GM19455 (cell line): ENCODE results near the gene MT1X.

Experiments used
- ATAC-seq: cut with Tn5 transposase; IDR thresholded peaks from one replicate; pipeline ENCODE4 v1.9.1; 2021; ENCODE audit not compliant: unreplicated experiment

The MT1X gene

DNA sequence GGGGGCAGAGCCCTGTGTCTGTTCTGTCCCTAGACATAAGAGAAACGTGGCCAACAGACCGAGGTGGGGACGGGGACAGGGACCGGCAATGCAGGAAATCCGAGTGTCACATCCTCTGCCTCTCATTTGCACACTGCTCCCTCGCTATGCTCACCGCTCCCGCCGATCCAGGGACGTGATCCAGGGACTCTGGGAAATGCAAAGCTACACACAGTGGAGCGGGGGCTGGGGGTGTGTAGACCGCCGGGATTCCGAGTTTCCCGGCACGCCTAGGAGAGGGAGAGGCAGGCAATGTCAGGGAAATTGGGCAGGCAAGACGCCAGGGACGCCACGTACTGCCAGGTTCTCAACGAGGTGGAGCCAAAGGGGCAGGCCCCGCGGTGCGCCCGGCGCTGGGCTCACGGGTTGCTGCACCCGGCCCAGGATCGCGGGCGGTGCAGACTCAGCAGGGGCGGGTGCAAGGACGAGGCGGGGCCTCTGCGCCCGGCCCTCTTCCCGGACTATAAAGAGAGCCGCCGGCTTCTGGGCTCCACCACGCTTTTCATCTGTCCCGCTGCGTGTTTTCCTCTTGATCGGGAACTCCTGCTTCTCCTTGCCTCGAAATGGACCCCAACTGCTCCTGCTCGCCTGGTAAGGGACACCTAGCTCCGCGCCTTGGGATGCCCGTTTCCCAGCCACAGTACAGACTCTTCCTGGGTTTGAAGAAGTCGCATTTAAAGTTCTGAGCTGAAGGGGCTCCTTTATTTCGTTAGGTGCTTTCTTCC is at the start of gene MT1X:
TSS of gene MT1X (plus strand) at position 532 of the 764 bp plus-strand sequence. CDS start at position 603, 71 bp downstream.
- ATAC-seq = peak; percentile 98

DNA sequence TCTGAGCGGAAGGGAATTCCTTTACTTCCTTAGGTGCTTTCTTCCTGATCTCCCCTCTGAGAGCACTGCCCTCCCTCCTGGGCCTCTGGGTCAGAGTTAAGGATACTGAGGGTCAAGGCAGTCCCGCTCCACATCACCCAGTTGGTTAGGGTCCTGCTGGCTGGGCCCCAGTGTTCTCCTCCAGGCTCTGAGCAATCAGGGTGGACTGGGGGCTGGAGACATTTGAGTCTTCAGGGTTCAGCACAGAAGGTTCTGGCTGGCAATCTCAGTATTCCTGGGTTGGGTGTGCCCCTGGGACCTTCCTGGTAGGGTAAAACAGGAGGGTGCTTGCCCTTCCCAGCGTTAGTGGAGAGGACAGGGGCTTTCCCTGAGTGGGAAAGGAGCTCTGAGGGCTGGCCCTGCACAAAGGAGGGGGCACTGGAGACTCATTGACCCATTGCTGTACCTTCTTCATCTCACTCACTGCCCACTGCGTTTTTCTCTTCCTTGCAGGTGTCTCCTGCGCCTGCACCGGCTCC is 49.4 kb upstream of the MT1X start:
- no peak for ATAC-seq

DNA sequence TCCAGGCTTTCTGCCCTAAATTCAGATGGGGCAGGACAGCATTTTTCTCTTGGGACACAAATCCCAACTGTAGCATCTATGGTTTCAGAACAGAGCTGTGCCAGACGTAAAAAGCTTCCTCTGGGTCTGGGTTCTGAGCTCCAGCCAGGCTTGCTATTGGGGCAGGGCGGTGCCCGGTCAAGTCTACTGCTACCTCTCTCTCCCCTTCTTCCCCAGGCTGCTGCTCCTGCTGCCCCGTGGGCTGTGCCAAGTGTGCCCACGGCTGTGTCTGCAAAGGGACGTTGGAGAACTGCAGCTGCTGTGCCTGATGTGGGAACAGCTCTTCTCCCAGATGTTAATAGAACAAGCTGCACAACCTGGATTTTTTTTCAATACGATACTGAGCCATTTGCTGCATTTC is 48.7 kb upstream of the MT1X start:
- ATAC-seq = no peak

DNA sequence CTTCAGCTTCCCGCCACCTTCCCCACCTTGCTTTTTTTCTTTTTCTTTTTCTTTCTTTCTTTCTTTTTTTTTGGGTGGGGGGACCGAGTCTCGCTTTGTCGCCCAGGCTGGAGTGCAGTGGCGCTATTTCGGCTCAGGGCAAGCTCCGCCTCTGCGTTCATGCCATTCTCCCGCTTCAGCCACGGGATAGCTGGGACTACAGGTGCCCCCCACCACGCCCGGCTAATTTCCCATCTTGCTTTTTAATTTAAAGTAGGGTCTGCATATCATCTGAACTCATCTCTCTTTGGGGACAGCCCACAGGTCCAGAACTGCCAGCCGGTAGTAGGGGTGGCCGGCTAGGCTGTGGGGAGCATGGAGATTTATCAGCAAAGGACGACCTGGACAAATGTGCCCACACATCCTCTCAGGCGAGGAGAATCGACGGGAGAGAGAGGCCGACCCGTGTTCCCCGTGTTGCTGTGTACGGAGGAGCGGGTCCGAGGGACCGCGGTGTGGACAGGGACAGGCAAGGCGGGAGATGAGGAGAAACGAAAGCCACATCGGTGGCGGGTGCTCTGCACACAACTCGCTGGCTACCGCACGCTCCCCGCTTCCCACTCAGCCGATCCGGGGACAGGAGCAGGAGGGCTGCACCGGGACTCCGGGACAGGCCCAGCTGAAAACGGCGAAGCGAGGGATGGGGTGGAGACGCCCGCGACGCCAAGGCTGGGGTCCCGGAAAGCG is 47.4 kb upstream of the MT1X start:
- no peak for ATAC-seq

DNA sequence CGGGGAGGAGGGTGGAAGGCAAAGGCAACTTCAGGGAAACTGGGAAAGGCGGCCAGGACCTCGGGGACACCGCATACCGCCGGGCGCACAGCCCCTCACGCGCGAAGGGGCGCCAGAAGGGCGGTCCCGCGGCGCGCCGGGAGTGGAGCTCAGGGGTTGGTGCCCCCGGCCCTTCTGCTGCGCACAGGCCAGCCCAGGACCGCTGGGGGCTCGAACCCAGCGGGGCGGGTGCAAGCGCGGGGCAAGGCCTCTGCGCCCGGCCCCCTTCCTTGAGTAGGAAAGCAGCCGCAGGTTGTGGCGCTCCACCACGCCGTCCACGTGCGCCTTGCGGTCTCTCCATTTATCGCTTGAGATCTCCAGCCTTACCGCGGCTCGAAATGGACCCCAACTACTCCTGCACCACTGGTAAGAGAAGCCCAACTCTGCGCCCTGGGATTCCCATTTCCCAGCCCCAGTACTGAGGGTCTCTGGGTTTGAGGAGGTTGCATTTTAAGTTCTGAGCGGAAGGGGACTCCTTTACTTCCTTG is 46.8 kb upstream of the MT1X start:
- ATAC-seq = no peak

DNA sequence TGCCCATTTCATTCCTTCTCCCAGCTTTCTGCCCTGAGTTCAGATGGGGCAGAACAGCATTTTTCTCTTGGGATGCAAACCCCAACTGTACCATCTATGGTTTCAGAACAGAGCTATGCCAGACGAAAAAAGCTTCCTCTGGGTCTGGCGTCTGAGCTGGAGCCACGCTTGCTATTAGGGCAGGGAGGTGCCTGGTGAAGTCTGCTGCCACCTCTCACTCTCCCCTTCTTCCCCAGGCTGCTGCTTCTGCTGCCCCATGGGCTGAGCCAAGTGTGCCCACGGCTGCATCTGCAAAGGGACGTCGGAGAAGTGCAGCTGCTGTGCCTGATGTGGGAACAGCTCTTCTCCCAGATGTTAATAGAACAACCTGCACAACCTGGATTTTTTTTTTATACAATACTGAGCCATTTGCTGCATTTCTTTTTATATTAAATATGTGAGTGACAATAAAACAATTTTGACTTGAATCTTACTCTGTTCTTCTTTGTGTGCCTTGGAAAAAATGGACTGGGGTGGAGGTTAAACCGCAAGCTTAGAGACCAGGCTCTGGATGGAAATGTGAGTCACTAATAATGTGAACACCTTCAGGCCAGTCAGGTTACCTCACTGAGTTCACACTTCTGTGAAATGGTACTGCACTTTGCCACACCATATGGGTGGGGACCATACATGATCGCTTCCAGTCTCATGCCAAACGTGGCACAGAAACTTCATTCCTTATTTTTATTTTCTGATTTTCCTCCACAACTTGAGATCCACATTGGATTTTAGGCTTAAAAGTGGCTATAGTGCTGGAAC is 45.5 kb upstream of the MT1X start:
- ATAC-seq = no peak

DNA sequence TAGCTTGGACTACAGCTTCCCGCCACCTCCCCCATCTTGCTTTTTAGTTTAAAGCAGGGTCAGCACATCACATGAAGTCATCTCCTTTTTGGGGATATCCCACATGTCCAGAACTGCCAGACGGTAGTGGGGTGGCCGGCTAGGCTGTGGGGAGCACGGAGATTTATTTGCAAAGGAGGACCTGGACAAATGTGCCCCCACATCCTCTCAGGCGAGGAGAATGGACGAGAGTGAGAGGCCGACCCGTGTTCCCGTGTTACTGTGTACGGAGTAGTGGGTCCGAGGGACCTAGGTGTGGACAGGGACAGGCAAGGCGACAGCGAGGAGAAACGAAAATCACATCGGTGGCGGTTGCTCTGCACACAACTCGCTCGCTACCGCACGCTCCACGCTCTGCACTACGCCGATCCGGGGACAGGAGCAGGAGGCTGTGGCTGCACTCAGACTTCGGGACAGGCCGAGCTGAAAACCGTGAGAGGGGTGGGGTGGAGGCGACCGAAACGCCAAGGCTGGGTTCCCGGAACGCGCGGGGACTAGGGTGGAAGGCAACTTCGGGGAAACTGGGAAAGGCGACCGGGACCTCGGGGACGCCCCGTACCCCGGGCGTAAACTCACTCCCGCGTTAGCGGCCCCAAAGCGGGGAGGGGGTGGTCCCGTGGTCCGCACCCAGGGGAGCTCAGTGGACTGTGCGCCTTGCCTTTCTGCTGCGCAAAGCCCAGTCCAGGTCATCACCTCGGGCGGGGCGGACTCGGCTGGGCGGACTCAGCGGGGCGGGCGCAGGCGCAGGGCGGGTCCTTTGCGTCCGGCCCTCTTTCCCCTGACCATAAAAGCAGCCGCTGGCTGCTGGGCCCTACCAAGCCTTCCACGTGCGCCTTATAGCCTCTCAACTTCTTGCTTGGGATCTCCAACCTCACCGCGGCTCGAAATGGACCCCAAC is 44.2 kb upstream of the MT1X start, which contains the start of gene MT1A:
TSS of gene MT1A (plus strand) at position 853 of the 937 bp plus-strand sequence. CDS start at position 926, 73 bp downstream.
- no peak for ATAC-seq

DNA sequence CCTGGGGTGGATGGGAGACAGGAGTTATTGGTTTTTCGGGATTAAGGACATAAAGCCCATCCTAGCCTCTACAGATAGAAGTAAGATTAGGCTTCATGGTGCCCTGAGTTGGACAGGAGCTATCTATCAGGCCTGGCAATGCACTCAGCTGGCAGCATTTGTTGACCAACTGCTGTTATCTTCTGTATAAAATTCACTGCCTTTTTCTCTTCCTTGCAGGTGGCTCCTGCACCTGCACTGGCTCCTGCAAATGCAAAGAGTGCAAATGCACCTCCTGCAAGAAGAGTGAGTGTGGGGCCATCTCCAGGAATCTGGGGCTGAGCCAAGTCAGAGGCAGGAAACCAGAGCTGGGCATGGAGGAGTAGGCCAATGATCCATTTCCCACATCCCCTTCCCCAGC is 43.2 kb upstream of the MT1X start:
- no peak for ATAC-seq

DNA sequence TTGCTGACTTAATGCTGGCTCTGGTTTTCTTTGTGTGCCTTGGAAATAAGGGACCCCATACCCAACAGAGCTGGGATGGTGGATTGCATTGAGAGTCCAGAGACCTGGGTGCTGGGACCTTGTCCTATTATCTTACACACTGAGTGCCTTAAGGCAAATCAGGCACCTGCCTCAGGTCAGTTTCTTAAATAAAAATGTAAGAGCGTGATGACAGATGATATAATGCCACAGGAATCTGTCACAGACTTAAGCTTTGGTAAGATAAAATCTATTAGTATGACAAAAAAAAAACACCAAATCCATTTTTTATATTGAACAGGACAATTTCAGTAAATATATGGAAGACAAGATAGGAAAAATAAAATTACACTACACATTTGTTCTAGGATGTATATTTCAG is 42.2 kb upstream of the MT1X start:
- no peak for ATAC-seq

DNA sequence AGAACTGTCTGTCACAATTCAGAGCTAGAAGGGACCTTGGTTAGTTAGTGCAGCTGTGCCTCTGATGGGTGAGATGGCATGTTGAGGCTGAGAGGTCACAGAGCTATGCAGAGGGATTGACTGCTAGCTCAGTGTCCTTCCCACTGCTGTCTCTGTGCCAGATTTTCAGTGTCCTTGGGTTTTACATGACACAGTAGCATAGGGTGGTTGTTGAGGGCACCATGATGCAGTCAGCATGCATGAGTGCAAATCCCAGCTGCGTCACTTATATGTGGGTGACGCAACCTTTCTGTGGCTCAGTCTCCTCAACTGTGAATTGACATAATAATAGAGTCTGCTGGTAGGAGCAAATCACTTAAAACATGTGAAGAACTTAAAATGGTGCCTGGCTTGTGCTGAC is 41.1 kb upstream of the MT1X start:
- ATAC-seq = no peak

DNA sequence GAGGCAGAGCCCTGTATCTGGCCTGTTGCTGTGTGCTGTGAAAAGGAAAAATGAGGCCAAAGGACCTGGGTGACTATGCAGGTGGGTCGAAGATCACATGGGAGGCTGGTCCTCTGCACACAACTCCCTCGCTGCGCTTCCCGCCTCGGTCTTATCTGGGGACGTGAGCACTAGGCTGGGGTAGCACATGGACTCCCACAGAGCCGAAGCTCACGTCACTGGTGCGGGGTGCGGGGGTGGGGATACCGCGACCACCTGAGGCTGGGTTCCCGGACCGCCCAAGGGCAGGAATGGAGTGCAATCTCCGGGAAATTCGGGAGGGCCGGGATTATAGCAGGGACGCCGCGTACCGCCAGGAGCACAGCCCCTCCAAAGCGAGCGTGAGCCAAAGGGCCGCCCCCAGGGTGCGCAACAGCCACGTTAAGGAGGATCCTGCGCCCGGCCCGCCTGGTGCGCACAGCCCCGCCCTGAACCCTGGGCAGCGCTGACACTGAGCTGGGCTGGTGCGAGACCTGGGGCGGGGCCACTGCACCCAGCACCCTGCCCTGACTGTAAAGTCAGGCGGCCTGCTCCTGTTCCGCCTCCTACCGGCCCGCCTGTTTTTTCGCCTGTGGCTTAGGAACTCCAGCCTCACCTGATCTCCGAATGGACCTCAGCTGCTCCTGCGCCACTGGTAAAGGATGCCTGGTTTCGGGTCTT is 39.0 kb upstream of the MT1X start:
- no peak for ATAC-seq

DNA sequence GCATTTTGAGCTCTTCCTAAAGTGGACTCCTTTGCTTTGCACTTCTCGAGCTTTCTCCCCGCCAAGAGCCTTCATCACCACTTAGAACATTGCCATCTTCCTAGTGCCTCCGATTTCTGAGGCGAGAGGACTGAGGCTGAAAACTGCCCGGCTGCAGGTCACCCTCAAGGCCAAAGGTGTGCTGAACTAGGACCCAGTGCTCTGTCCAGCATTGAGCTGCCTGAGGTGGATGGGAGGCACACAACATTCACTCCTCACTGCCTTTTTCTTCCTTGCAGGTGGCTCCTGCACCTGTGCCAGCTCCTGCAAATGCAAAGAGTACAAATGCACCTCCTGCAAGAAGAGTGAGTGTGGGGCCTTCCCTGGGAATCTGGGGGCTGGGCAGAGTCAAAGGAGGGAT is 38.4 kb upstream of the MT1X start:
- ATAC-seq = no peak

DNA sequence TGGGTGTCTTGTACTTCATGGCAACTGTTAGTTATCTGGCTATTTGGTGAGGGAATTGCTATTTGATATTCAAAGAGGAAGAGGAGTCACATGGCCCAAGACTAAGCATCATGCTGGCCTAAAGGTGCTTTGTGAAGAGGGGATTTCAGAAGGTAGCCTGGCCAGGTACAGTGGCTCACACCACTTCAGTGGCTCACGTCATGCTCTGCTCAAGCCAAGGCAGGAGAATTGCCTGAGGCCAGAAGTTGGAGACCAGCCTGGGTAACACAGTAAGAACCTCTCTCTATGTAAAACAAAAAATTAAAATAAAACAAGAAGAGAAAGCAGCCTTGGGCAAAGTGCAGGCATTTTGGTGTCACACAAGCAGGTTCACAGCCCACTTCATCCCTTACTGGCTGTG is 37.0 kb upstream of the MT1X start:
- no peak for ATAC-seq

DNA sequence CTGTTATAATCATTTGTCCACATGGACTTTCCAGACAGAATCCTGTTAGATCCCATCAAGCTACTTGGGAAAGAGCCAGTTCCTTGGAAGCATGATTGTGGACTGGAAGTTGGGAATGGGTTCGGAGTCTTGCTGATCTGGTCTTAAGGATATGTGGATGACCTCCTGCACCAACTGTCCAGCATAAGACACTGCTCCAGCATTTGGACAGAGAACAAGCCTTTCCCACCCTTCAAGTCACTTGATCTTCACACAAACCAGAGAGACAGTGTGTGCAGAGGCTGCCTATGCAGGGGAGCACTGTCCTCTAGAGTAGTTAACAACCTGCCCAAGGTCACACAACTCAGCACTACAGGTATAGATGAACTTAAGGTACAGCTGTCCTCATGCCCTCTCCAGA is 36.4 kb upstream of the MT1X start:
- ATAC-seq = no peak

DNA sequence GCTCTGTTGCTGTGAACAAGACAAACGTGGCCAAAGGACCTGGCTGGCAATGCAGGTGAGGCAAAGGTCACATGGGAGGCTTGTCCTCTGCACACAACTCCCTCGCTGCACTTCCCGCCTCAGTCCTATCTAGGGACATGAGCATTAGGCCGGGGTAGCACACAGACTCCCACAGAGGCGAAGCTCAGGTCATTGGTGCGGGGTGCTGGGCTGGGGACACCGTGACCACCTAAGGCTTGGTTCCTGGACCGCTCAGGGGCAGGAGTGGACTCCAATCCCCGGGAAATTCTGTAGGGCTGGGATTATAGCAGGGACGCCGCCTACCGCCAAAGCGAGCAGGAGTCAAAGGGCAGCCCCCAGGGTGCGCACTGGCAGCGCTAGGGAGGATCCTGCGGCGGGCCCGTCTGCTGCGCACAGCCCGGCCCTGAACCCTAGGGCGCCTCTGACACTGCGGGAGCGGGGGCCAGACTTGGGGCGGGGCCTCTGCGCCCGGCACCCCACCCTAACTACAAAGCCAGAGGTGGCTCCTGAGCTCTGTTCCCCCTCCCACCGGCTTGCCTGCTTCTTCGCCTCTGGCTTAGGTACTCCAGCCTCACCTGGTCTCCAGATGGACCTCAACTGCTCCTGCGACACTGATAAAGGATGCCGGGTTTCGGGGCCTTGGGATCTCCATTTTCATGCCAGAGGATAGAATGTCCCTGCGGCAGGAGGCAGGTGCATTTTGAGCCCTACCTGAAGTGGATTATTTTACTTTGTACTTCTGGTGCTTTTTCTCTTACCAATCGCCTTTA is 34.4 kb upstream of the MT1X start:
- no peak for ATAC-seq

DNA sequence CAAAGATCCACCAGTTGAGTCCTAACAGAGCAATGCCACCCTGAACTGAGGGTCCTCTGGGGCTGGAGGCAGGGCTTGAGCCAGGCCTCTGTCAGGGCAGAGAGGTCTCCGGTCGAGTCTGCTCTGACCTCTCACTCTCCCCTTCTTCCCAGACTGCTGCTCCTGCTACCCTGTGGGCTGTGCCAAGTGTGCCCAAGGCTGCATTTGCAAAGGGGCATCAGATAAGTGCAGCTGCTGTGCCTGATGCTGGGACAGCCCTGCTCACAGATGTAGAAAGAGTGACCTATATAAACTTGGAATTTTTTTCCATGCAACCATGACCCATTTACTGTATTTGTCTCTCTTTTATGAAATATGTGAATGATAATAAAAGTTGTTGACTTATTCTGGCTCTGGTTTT is 33.0 kb upstream of the MT1X start:
- no peak for ATAC-seq

DNA sequence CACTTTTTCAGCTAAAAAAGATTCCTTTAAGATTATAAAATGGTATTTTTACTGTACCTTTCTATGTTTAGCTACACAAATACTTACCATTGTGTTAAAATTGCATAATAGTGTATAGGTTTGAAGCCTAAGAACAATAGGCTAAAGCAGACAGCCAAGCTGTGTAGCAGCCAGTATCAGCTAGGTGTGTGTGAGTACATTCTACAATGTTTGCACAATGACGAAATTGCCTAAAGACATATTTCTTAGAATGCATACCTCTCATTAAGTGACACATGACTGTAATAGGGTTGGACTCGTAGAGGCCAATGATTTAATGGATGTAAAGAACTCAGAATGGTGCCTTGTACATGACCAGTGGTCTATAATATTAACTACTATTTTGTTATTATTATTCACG is 32.5 kb upstream of the MT1X start:
- ATAC-seq = no peak

DNA sequence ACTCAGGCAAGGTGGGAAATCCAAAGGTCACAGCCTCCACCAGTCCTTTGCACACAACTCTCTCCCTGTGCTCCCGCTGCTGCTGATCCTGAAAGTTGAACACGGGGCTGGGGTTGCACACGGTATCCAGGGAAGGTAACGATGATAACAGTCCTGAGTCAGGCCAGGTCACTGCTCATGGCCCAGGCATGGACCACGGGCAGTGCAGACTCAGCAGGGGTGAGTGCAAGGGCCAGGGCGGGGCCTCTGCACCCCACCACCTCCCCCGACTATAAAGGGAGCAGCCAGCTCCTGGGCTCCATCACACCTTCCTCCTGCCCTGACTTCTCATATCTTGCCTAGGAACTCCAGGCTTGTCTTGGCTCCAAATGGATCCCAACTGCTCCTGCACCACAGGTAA is 30.7 kb upstream of the MT1X start, which contains the start of gene MT1B:
TSS of gene MT1B (plus strand) at position 301 of the 400 bp plus-strand sequence. CDS start at position 369, 68 bp downstream.
- ATAC-seq = no peak

DNA sequence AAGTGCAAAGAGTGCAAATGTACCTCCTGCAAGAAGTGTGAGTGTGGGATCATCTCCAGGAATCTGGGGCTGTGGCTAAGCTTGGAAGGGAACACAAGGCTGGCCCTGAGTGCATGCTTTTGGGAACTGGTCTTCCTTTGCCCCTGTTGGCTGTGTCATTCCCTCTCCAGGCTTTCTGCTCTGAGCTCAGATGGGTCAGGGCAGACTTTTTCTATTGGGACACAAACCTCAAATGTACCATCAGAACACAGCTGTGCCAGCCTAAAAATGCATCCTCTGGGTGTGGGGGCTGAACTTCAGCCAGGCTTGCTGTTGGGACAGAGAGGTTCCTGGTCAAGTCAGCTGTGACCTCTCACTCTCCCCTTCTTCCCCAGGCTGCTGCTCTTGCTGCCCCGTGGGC is 29.7 kb upstream of the MT1X start:
- ATAC-seq = no peak
